Measurements from ENCODE around the gene MAPK8IP3.

DNA sequence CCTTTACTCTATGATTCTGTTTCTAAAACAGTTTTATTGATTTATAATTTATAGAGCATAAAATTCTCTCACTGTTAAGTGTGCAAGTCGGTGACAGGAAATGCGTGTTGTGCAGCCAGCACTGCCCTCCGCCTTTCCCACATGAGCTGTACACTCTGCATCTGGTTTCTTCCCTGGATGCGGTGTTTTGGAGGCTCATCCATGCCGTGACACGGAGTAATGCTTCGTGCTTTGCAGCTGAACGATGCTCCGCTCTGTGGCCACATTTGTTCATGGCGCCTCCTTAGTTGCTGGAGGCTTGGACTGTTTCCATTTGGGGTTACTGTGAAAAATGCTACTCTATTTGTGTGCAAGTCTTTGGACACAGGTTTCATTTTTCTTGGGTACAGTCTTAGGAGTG is 94.7 kb downstream of the MAPK8IP3 start:
- TF ChIP-seq YY1 (IDR thresholded peaks at IDR 0.05; ENCODE audit: insufficient read depth, insufficient read length) (no peak), SUZ12 (IDR thresholded peaks at IDR 0.05; ENCODE audit: extremely low read depth, insufficient read depth, insufficient read length) (no peak), ZNF274 (IDR thresholded peaks at IDR 0.05; ENCODE audit: low read depth, low read length) (no peak)
